G401 (cell line): ENCODE data around the gene ATAT1. TPM values are rescaled to one million over a fixed set of nuclear protein-coding genes. Genes with fewer than 3 reads are reported as not detected.
"Not testable (repeated sequence)": the region's sequence is repeated elsewhere in the genome, so short reads cannot be mapped to it uniquely, and the experiment has no call there.

Experiments used
- DNase-seq: peaks from one replicate; pipeline ENCODE4 v3.0.0-alpha.2; 2015; ENCODE audit warnings: low spot score
- in situ Hi-C: cut with HindIII; loops from 2 replicates; pipeline ENCODE4 v1.10.0; 2016; ENCODE audit warnings: low sequenced_read_pairs, mixed read lengths
- total RNA-seq: library from RNA; depleted of rRNA; stranded (reverse); fragments of >200 nt; shearing (Covaris generic); gene quantifications from 2 replicates; pipeline ENCODE4 v1.2.3, GENCODE V29; 2014; rRNA removed

Gene ATAT1
- total RNA-seq, result 0.68 and 1.7 TPM in 2 replicates

DNA sequence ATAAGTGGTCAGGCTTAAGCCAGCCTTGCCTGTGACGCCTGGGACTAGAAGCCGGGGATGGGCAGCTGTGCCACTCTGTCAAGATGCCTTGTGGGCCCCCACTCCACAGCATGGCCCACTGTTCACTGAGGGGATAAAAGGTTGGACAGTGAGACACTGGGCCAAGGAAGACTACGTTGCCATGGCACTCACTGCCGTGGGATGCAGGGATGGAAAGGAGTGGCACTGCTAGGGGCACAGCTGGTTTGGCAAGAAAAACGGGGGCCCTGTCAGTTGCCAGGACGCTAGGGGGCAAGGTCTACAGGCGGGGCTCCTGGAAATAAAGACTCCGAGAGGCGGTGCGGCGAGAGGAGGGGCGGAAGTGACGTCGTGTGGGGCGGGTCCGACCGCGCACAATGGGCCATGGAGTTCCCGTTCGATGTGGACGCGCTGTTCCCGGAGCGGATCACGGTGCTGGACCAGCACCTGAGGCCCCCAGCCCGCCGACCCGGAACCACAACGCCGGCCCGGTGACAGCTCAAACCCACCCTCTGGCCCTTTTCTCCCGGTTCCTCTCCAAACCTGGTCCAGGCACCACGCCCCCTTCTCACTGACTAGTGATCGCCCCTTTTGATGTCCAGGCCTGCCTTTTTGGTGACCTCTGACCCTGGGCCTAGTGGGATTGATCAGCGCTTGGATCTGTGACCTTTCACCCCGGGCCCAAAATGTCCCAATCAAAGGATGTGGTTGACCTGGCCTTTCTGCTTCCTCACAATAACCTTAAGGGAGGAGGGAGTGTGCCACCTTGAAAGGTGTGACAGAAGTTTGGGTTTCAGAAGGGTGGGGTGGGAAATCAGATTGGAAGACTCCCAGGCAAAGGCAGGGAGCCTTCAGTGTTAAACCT is at the start of gene ATAT1:
Gene ATAT1 (plus strand): TSS at position 391 of the 883 bp plus-strand sequence.
- DNase-seq, result peak; percentile 89

GRCh38 chr6:30578051-30578450 is 48.6 kb upstream of the ATAT1 start:
- in situ Hi-C loops, result no loop called here
- no peak for DNase-seq

More for the DNA sequence above, at the start of gene ATAT1:
- in situ Hi-C loops, result no loop called here

GRCh38 chr6:30583921-30584320 is 42.8 kb upstream of the ATAT1 start:
- DNase-seq, result no peak
- in situ Hi-C loops, result no loop called here

- in situ Hi-C loops, result no loop called here
- no peak for DNase-seq
Observed at GRCh38 chr6:30589754-30590358, 36.8 kb upstream of the ATAT1 start.

DNA sequence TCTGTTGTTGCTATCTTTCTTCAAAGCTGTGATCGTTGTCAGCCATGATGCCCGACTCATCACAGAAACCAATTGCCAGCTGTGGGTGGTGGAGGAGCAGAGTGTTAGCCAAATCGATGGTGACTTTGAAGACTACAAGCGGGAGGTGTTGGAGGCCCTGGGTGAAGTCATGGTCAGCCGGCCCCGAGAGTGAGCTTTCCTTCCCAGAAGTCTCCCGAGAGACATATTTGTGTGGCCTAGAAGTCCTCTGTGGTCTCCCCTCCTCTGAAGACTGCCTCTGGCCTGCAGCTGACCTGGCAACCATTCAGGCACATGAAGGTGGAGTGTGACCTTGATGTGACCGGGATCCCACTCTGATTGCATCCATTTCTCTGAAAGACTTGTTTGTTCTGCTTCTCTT is 36.2 kb upstream of the ATAT1 start:
- in situ Hi-C loops, result no loop called here
- no peak for DNase-seq

GRCh38 chr6:30591008-30591407 is 35.7 kb upstream of the ATAT1 start:
- no peak for DNase-seq
- in situ Hi-C loops, result no loop called here

GRCh38 chr6:30592287-30592686 is 34.4 kb upstream of the ATAT1 start:
- DNase-seq, result no peak
- in situ Hi-C loops, result no loop called here

DNA sequence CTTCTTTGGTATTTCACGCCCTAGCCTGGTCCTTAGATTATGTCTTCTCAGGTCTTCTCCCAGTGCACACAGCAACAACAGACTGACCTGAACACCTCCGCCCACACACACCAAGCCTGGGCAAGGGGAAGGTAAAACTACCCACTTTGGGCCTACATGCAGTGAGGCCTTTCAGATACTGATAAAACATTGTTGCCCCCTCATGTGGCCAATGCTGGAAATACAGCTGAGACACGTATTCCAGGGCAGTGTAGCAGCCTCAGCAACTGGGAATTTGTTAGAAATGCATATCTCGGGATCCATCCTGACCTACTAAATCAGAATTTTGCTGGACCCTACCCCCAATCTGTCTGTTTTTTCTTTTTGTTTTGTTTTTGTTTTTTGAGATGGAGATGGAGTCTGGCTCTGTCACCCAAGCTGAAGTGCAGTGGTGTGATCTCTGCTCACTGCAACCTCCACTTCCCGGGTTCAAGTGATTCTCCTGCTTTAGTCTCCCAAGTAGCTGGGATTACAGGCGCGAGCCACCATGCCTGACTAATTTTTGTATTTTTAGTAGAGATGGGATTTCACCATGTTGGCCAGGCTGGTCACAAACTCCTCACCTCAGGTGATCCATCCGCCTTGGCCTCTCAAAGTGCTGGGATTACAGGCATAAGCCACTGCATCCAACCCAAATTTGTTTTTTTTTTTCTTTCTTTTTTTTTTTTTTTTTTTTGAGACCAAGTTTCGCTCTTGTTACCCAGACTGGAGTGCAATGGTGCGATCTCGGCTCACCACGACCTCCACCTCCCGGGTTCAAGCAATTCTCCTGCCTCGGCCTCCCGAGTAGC is 29.1 kb upstream of the ATAT1 start:
- DNase-seq, result peak; percentile 74
- in situ Hi-C loops, result not testable (repeated sequence)

DNA sequence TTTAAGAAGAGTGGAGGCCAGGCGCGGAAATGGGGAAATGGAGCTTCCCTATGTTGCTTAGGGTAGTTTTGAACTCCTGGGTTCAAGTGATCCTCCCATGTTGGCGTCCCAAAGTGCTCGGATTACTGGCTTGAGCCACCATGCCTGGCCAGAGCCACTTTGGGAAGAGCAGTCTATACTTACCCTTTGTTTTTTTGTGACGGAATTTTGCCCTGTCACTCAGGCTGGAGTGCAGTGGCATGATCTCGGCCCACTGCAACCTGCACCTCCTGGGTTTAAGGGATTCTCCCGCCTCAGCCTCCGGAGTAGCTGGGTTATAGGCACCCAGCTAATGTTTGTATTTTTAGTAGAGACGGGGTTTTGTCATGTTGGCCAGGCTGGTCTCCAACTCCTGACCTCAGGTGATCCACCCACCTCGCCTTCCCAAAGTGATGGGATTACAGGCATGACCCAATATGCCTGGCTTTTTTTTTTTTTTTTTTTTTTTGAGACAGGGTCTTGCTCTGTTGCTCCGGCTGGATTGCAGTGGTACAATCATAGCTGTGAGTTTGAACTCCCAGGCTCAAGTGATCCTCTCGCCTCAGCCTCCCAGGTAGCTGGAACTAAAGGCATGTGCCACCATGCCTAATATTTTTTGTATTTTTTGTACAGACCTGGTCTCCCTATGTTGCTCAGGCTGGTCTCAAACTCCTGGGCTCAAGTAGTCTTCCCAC is 27.6 kb upstream of the ATAT1 start:
- in situ Hi-C loops, result no loop called here
- DNase-seq, result no peak

DNA sequence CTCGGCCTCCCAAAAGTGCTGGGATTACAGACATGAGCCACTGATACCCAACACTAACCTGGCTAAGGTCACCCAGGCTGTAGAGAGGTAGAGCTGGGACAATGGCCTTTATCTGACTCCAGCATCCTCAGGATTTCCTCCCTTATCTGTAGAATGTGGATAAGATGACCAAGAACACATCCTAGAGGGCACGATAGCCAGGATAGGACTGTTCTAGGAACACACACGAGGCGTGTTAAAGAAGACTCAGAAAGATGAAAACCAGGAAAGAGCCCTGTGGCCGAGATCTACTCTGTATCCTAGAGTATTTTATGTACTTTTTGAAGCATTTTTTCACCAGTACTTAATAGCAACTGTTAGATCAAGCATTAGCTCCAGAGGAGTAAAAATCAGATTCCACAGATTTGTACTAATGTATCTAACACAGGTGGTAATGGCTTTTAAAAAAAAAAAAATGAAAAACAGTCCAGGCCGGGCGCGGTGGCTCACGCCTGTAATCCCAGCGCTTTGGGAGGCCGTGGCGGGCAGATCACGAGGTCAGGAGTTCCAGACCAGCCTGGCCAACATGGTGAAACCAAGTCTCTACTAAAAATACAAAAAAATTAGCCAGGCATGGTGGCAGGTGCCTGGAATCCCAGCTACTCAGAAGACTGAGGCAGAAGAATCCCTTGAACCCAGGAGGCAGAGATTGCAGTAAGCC is 26.9 kb upstream of the ATAT1 start:
- in situ Hi-C loops, result no loop called here

GRCh38 chr6:30600451-30600961 is 26.2 kb upstream of the ATAT1 start:
- DNase-seq, result no peak
- in situ Hi-C loops, result no loop called here

More for the DNA sequence above, 26.9 kb upstream of the ATAT1 start:
- no peak for DNase-seq

- in situ Hi-C loops, result no loop called here
- DNase-seq, result no peak
Observed at GRCh38 chr6:30601436-30601814, 25.2 kb upstream of the ATAT1 start.

DNA sequence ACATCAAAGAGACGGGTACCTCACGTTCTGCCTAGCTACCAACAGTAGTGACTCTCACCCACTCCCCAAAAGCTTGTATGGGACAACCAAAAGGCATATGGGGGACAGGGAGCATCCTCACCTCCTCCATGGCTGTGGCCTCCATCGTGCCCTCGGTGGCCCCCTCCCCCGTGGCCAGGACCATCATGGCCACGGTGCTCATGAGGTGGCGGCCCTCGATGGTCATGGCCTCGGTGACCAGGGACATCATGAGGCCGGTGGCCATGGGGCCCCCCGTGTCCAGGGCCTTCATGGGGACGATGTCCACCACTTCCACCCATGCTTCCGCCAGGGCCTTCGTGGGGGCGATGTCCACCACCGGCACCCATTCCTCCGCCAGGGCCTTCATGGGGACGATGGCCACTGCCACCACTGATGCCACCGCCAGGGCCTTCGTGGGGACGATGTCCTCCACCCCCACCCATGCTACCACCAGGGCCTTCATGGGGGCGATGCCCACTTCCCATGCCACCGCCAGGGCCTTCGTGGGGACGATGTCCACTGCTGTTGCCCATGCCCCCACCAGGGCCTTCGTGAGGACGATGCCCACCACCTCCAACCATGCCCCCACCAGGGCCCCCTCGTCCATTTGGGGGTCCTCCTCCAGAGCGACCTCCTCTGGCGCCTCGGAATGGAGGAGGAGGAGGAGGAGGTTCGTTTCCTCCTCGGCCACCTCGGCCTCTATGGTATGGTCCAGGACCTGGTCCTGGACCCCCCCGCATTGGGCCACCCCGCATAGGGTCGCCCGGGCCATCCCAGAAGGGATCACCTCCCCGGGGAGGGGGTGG is 24.6 kb upstream of the ATAT1 start:
- DNase-seq, result no peak
- in situ Hi-C loops, result no loop called here

- no peak for DNase-seq
- in situ Hi-C loops, result no loop called here
Observed at GRCh38 chr6:30603961-30604360, 22.7 kb upstream of the ATAT1 start.

DNA sequence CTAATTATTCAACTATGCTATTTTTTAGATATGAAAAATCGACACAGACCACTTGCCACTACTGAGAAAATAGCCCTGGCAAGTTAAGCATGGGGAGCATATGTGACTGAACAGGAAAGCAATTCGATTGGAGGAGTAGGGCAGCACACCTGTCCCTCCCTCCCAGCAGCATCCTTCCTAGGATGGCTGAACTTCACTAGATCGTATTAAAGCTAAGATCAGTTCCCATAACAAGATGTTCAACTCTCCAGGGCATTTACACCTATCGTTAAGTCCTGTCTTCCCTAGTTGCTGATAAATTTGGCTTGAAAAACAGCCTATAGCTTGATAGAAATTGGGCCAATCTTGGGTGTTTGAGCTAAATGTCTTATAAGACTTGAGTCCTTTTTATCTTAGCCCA is 16.6 kb upstream of the ATAT1 start:
- no peak for DNase-seq
- in situ Hi-C loops, result no loop called here

- DNase-seq, result no peak
- in situ Hi-C loops, result no loop called here
Observed at GRCh38 chr6:30611150-30611855, 15.4 kb upstream of the ATAT1 start.

DNA sequence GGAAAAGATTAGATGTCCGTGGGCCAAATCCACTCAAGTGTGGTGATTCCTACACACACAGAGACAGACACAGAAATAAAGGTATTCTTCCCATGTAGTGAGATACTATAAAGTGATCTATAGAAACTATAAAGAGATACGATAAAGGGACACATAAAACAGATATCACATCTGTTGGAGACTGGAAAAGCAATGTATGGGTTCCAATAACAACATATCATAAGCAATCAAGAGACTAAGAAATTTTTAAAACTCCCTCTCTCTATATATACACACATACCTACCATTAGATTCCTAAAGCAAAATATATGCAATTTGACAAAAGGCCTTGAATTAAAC is 14.8 kb upstream of the ATAT1 start:
- in situ Hi-C loops, result no loop called here
- DNase-seq, result no peak
